H7 (cell line): ENCODE measurements around the gene RHOB. TPM values are rescaled to one million over a fixed set of nuclear protein-coding genes. Genes with fewer than 3 reads are reported as not detected.

Experiments
- DNase-seq: peaks from one replicate; pipeline ENCODE4 v3.0.0; 2012
- H3K27me3 ChIP-seq: 2 replicates; pipeline ENCODE4 v1.6.0; 2011; ENCODE audit warnings: mild to moderate bottlenecking, low read length; ENCODE audit not compliant: control insufficient read depth, insufficient read depth
- H3K36me3 ChIP-seq: replicated peaks from 2 replicates; pipeline ENCODE4 v1.5.1; 2011; ENCODE audit warnings: low read length; ENCODE audit not compliant: control insufficient read depth, insufficient read depth
- H3K4me3 ChIP-seq: 2 replicates; pipeline ENCODE4 v1.5.1; 2011; ENCODE audit warnings: low read depth, mild to moderate bottlenecking, control low read depth, low read length, moderate library complexity; ENCODE audit not compliant: insufficient read depth
- total RNA-seq: library from RNA; depleted of rRNA; stranded (reverse); fragments of >200 nt; shearing (Covaris generic); gene quantifications from 2 replicates; pipeline ENCODE4 v1.2.3, GENCODE V29; 2014

The RHOB gene
- total RNA-seq, 1 experiment from 2014 or later, result 123 TPM

DNA sequence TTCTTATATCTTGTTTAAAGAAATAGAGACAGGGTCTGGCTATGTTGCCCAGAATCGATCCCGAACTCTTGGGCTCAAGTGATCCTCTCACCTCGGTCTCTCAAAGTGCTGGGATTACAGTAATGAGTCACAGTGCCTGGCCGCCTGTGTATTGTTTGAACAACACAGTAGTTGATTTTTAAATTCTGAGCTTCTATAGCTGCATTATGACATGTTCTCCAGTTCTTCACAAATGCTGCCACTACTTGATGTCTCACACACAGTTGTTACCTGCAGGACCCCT, 7.7 kb upstream of the RHOB start:
- Histone ChIP-seq H3K36me3 (no peaks in the 10 kb centered on the region), H3K27me3 (no peaks in the 10 kb centered on the region), H3K4me3 (no peak overlapping the region)
- no peak for DNase-seq

DNA sequence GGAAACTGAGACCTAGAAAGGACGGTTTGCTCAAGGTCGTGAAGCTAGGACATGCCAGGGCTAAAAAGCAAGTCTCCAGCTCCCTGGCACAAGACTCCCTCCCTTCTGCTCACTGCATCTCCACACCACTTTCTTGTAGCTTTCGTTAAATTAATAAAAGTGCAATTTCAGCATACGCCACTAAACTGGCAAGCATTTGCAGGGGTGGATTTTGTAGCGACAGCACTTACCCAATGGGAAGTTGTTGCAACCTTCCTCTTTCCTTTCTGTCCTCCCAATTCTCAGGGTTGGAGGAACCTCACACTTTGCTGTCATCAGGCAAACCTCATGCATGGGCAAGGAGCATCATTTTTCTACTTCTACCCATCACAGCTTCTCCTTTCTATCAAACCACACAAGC, 7.4 kb upstream of the RHOB start:
- Histone ChIP-seq H3K36me3 (no peaks in the 10 kb centered on the region), H3K27me3 (no peaks in the 10 kb centered on the region), H3K4me3 (no peak overlapping the region)
- DNase-seq, result no peak

GRCh38 chr2:20440001-20440560, 6.8 kb upstream of the RHOB start:
- Histone ChIP-seq H3K36me3 (no peaks in the 10 kb centered on the region), H3K27me3 (no peaks in the 10 kb centered on the region), H3K4me3 (no peak overlapping the region)
- DNase-seq, result no peak

GRCh38 chr2:20443276-20443920, 3.5 kb upstream of the RHOB start:
- peak; percentile 58 for DNase-seq
- peaks cover 15% of the 10 kb centered on the region; the same call in 1 of the 2 replicates for H3K27me3 ChIP-seq
- no peaks in the 10 kb centered on the region for H3K36me3 ChIP-seq
- H3K4me3 ChIP-seq, result no peak overlapping the region

- Histone ChIP-seq H3K27me3 (peaks cover 18% of the 10 kb centered on the region; the same call in 1 of the 2 replicates), H3K36me3 (no peaks in the 10 kb centered on the region), H3K4me3 (no peak overlapping the region)
- peak; percentile 65 for DNase-seq
Measured at GRCh38 chr2:20444101-20444992, 2.5 kb upstream of the RHOB start.

DNA sequence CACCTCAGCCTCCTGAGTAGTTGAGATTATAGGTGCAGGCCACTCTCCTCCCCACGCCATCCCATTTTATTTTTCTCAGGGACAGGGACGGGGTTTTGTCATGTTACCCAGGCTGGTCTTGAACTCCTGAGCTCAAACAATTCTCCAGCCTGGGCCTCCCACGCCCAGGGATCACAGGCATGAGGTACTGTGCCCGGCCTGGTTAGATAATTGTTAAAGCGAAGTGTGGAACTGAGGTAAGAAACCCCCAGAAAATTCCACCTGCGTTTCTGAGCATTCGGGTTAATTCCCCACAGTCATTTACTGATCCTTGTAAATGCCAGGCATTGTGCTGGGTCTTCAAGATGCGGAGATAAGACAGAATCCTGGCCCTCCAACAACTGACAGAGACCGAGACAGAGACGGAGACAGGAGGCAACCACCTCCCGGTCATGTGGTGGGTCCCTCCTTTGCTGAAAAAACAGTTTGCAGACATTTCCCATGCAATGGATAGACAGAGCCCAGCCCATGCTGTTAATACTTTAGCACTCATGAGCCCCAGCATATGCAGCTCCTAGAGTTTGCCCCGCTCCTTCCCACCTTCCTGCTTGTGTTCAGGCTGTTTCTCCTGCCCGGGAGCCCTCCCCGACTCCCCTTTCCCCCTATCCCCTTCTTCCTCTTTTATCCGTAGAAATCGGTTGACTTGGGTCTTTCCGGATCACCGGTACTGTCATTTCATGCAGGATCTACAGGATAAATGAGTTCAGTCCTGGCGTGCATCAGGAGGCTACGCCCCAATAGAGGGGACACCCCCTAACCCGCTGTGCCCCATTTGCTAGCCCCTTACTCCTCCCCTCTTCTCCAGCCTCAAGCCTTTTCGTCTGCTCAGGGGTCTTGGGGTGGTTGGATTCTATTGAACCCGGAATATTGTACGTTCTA, 1.6 kb upstream of the RHOB start:
- DNase-seq, result no peak
- Histone ChIP-seq H3K4me3 (no peak overlapping the region), H3K36me3 (no peaks in the 10 kb centered on the region), H3K27me3 (peaks cover 18% of the 10 kb centered on the region; the same call in 1 of the 2 replicates)

GRCh38 chr2:20446255-20446916, 488 bp upstream of the RHOB start:
- Histone ChIP-seq H3K27me3 (peaks cover 19% of the 10 kb centered on the region; the same call in 1 of the 2 replicates), H3K36me3 (no peaks in the 10 kb centered on the region), H3K4me3 (peak overlapping the region; percentile 73)
- no peak for DNase-seq

- H3K27me3 ChIP-seq, result peaks cover 22% of the 10 kb centered on the region; the same call in 1 of the 2 replicates
- H3K4me3 ChIP-seq, result peak overlapping the region; percentile 73
- DNase-seq, result peak; percentile 77
- H3K36me3 ChIP-seq, result no peaks in the 10 kb centered on the region
Measured at GRCh38 chr2:20447437-20448245, 767 bp downstream of the RHOB start.

- H3K36me3 ChIP-seq, result no peaks in the 10 kb centered on the region
- H3K4me3 ChIP-seq, result peak overlapping the region; percentile 73
- DNase-seq, result peak; percentile 58
- peaks cover 22% of the 10 kb centered on the region; the same call in 1 of the 2 replicates for H3K27me3 ChIP-seq
Measured at GRCh38 chr2:20448246-20448976, 1.5 kb downstream of the RHOB start.

- no peaks in the 10 kb centered on the region for H3K36me3 ChIP-seq
- peaks cover 22% of the 10 kb centered on the region; the same call in 1 of the 2 replicates for H3K27me3 ChIP-seq
- peak overlapping the region; percentile 73; the same call in 1 of the 2 replicates for H3K4me3 ChIP-seq
- DNase-seq, result no peak
Measured at GRCh38 chr2:20448977-20449306, 2.1 kb downstream of the RHOB start.

- DNase-seq, result no peak
- Histone ChIP-seq H3K4me3 (no peak overlapping the region), H3K36me3 (no peaks in the 10 kb centered on the region), H3K27me3 (peaks cover 22% of the 10 kb centered on the region; the same call in 1 of the 2 replicates)
Measured at GRCh38 chr2:20449501-20450200, 2.8 kb downstream of the RHOB start.

DNA sequence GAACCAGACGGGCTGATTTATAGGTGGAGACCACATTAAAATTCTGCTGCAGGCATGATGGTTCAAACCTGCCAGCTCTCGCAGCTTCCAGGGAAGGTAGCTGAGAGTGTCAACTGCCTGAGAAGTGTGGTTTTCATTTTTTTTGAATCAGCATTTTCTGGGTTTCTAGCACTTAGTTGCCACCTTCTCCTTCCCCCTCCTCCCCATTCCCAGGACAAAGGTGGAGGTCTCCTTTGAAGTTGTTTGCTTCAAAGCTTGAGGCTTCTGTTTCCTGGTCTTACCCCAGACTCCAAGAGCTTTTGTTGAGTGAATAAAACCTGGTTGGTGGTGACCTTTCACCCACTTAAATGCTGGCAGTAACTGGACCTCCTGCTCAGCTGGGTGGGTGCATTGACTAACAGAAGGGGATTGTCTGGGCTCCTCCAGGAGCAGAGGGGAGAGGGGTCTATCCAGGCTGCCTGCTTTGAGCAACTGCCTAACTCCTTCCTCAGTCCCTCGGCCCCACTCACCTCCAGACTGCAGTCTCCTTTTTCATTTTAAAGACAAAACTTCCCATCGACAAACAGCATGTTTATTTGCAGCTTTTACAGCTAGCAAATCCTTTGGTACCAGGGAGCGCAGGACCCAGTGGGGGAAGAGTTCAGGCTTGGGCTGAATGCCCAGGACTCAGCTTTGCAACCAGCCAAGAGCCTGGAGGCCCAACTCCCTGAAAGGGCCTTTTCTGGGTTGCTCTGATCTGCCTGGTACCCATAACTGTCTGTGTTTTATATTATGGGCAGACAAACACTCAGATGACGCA, 3.5 kb downstream of the RHOB start:
- Histone ChIP-seq H3K4me3 (no peak overlapping the region), H3K27me3 (peaks cover 22% of the 10 kb centered on the region; the same call in 1 of the 2 replicates), H3K36me3 (no peaks in the 10 kb centered on the region)
- DNase-seq, result peak; percentile 64
